Hematopoietic multipotent progenitor cell (in vitro differentiated cells): Measurements from ENCODE around the gene RHOG. TPM values are rescaled to one million over a fixed set of nuclear protein-coding genes. Genes with fewer than 3 reads are reported as not detected.

ENCODE experiments used
- DNase-seq, 3 donors: peaks; one replicate each; pipeline ENCODE4 v3.0.0-alpha.2; 2011 to 2015; ENCODE audit warnings: low read depth in 2 of 3, low spot score in 2 of 3
- total RNA-seq: library from RNA; depleted of rRNA; stranded (reverse); fragments of >200 nt; gene quantifications from one replicate; pipeline ENCODE4 v1.2.3, GENCODE V29; 2012

Gene RHOG
- total RNA-seq, 1 donor, result 163 TPM

DNA sequence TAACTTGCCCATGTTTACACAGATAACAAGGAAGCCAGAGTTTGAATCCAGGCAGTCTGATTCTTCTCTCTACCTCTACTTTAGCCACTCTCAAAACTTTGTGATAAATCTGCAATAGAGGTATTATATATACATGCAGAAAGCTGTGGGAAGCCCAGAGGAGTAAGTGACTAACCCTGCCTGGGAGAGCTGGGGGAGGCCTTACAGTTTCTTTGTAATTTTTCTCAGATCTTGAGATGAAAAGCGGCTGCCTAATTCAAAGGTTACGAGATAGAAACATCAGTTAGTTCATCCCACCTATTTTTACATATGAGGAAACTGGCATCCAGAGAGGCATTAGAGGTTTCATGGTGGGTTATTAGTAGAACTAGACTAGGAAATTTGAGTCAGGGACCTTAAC lies 19.6 kb upstream of the RHOG start:
- no peak for DNase-seq

DNA sequence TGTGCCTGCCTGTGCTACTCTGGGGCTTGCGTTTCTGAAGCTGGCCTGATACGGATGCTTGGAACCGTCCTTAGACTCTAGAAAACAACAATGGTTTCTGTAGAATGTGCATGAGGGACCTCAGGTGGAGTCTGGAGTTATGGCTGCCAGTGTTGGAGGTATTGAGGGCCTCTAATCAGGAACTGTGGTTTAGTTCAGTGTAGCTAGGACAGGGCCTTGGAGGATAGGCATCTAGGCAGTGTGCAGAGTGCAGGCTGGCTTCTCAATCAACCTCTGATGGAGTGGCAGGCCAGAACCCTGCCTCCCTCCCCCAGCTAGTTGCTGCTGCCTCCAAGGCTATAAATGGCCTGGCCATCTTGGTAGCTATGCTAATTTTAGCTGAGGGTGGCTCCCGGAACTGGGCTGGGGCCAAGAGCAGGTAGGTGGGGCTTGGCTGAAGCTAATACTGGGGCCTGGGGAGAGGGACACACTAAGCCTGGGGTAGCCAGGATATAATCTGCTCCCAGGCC lies 18.7 kb upstream of the RHOG start:
- no peak for DNase-seq

DNA sequence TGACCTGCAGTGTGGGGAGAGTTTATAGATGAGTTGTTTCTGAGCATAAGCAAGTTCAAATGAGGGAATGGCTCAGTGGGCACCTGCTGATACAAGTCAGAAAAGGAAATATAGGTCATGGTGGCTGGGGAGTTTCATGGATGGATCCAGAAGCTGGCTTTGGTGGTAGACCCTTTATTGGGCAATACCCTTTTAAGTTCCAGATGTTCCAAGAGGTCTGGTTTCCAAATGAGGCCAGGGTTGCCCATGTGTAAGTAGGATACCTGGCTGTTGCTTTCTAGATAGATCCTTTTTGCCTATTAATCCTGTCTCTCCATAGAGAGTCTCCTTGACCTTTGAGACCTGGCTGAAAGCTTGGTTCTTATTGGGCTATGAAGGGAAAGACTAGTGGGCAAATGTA lies 16.9 kb upstream of the RHOG start:
- no peak for DNase-seq

DNA sequence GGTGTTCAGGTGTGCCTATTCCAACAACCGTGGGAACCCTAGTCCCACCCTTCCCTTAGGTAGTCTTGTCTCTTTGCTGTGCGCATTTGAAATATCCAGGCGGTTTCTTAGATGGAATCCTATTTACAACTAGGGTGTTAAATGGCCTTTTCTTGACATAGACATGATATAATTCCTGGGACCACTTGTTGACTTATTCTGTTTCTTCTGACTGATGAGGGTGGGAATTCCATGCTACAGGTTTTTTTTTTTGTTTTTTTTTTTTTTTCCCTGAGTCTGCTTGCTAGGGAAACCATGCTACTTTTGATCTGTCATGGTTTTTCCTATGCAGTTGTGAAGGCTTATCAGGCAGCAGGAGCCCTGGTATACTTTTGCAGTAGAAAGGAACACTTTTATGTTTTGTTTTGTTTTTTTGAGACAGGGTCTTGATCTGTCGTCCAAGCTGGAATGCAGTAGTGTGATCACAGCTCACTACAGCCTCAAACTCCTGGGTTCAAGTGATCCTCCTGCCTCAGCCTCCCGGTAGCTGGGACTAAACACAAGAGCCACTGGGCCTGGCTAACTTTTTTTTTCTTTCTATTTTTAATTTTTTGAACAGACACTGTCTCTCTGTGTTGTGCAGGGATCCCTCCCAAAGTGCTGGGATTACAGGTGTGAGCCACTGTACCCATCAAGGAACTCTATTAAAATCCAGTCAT lies 16.2 kb upstream of the RHOG start:
- DNase-seq, result no peak

DNA sequence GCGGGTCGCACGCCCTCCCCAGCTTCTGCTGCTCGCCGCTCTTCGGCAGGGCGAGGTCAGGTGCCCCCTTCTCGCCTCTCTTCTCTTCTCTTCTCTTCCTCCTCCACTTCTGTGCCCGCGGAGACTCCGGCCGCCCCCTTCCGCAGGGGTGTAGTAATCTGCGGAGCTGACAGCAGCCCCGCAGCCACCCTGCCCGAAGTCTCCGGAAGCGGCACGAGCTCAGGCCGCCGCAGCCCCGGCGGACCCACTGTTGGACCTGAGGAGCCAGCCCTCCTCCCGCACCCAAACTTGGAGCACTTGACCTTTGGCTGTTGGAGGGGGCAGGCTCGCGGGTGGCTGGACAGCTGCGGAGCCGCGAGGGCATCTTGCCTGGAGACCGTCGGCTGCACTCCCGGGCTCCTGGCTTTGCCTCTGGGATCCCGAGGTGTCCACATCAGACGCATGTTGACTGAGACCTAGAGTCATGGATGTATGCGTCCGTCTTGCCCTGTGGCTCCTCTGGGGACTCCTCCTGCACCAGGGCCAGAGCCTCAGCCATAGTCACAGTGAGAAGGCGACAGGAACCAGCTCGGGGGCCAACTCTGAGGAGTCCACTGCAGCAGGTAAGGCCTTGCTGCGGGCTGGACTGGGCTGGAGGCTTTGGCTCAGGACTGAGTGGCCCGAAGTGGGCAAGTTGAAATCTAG lies 15.2 kb upstream of the RHOG start:
- peak in 2 of 3 donors; percentile 56 to 66 for DNase-seq

DNA sequence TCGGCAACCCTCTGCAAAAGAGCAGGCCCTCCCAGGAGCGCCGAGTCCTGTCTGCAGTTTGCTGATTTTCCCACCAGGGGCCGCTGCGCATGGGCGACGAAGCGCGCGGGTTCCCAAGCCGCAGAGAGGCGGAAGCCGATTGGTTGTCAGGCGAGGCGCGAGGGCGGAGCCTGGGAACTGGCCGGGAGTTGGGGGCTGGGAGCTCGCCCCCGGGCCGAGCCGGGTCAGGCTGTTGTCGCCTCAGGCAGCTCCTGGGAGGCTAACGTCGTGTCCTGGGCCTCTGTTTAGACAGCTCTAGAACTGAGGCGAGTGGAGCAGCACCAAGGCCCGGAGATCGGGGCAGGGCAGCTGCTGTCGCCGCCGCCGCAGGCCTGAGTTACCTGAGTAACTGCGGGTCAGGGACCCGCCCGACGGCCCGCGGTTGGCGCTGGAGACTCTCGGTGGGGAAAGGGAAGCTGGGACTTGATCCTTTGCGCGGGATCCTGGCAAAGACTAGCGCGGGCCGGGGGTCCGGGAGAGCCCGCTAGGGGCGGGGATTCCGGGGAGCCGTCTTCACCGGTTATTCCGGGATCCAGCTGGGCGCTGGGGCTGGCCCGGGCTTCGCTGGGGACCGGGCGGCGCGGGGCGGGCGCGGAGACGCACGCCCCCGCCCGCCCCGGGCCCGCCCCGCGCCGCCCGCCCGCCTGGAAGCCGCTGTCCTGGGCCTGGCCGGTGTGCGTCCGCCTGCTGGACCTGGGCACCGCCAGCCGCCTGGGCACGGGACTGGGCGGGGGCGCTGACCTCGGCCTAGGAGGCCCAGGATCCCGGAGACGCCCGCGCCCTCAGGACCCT lies 14.4 kb upstream of the RHOG start, which contains the start of gene STIM1:
Gene STIM1 (plus strand): TSS at position 688 of the 831 bp plus-strand sequence. CDS start 607 bp downstream, outside the sequence.
- DNase-seq, result peak; percentile 89 to 98 (median 95)

DNA sequence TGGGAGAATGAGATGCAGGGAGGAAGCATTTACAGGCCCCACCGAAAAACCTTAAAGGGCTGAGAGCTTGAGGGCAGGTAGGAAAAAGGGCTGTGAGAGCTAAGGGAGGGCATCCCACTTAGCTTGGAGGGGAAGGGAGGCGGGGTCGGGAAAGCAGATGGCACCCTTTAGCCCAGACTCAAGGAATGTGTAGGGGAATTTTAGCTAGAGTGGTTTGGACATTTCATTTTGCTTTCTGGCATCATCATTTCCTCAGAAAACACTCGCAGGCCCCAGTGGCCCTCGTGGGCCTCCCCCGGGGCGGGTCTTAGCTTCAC lies 13.9 kb upstream of the RHOG start:
- no peak for DNase-seq

DNA sequence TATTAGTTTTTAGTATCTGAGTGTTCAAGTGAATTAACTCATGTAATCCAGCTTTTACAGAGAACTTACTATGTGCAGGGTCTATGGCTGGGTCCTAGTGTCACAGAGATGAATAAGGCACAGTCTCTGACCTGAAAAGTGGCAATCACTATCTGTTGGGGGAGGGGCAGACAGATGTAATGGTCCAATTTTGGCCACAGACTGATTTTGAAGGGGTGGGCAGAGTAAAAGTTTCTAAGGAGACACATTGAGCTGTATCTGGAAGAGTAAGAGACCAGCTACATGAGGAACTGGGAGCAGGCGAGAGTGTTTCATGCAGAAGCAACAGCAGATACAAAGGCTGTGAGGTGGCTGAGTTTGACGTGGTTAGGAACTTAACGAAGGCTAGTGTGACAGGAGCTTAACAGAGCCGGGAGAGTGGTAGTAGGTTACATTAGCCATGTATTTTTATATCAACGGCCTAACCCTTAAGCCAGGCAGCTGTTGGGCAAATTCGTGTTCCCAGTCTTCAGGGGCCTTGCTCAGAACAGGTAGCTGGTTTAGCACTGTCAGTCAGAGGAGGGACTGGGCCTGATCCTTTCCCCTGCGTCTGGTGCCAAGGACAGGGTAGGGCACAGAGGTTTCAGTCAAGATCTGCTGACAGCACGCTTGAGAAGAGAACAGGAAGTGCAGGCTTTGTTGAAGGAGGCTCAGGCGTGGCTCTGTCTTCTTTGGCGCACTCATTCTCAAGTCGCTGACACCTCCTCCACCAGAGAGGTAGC lies 13.3 kb upstream of the RHOG start:
- DNase-seq, result peak in 2 of 3 donors; percentile 68 to 75

DNA sequence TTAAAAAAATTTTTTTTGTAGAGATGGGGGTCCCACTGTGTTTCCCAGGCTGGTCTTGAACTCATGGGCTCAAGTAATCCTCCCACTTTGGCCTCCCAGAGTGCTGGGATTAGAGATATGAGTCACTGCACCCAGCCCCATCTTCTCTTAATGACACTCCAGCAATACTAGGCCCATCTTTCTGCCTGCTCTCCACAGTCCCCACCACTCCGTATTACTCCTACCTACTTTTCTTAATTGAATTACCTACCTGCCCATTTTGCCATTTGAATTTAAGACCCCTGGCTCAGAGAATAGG lies 12.7 kb upstream of the RHOG start:
- no peak for DNase-seq

DNA sequence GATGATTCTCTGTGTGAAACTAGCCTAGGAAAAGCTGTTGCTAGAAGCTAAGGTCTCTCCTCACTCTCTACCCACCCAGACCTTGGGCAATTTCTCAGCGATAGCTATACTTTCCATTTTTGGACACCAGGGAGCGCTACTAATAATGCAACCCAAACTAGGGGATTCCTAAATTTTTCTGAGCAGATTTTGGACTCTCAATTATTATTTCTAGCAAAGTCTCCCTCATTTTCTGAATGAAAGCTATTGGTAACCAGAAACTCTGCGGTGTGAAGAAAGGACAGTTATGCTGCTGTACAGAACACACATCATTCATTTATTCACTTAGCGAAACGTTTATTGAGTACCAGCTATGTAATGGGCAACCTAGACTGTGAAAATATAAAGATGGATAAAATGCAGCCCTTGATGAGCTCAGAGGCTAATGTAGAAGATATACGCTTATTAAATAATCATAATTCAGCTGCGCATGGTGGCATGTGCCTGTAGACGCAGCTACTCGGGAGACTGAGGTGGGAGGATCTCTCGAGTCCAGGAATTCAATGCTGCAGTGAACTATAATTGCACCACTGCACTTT lies 8.6 kb upstream of the RHOG start:
- peak in 2 of 3 donors; percentile 55 to 83 for DNase-seq

DNA sequence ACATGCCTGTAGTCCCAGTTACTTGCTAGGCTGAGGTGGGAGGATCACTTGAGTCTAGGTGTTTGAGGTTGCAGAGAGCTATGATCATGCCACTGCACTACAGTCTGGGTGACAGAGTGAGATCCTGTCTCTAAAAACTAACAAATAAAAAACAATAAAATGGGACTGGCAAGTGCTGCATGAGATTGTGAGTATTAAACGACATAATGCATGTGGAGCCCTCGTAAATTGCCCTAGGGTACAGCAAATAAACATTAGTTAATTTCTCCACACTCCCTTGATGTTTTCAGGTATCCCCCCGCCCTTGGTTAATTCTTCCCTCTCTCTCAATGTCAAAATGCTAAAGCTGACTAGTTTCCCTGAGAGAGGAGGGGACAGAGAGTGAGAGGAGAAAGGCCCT lies 4.9 kb upstream of the RHOG start:
- DNase-seq, result no peak

DNA sequence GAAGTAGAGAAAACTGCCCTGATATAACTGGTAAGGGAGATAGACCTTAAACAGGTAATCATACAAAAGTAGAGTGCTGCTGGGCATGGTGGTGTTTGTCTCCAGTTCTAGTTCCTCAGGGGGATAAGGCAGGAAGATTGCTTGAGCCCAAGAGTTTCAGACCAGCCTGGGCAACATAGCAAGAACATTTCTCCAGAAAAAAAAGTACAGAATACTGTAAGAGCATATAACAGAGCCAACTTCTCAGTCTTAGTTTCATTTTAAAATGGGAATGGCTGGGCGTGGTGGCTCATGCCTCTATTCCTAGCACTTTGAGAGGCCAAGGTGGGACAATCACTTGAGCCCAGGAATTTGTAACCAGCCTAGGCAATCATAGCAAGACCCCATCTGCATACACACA lies 4.5 kb upstream of the RHOG start:
- no peak for DNase-seq

DNA sequence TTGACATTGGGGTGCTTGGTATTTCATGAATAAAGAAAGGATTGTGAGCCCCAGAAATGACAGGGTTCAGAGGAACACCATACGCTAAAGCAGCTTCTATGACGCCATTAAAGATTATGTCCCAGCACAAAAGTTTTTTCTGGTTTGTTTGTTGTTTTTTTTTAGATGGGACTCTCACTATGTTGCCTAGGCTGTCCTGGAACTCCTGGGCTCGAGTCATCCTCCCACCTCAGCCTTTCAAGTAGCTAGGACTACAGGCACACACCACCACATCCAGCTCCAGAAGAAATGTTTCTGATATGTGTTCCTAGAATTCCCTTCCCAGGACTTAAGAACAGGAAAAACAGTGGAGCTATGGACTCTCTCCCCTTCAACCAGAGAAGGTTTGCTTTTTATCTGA lies 2.6 kb upstream of the RHOG start:
- no peak for DNase-seq

DNA sequence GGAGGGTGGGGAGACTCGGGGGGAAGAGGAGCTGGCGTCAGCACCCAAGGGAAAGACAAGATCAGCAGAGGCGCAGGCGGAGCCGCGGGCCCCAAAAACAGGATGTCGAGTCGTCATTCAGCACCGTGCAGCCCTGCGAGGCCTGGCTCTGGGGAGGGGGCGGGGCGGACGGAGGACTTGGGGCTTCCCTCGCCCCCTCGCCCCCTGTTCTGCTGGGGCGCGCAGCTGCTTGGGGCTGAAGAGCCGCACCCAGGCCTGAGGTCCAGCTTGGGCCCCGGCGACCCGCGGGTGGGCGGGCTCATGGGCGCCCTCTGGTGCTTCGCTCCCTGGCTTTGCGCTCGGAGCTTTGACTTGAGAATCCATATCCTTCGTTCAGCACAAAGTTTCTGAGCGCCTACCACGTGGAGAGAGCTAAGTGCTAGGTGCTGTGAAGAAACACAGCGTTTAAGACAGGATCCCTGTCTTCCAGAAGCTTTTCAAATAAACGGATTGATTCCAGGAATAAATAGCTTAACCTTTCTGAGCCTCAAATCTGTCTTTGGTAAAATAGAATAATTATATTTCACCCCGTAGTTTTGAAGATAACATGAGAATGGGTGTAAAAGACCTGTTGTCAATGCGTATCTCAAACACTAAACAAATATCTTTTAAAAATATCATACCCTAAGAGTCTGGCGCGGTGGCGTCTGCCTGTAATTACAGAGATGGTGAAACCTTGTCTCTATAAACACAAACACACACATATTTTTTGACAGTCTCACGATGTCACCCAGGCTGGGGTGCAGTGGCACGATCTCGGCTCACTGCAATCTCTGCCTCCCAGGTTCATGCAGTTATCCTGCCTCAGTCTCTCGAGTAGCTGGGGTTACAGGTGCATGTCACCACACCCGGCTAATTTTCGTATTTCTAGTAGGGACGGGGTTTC lies 929 bp upstream of the RHOG start:
- peak; percentile 85 to 97 (median 96) for DNase-seq

DNA sequence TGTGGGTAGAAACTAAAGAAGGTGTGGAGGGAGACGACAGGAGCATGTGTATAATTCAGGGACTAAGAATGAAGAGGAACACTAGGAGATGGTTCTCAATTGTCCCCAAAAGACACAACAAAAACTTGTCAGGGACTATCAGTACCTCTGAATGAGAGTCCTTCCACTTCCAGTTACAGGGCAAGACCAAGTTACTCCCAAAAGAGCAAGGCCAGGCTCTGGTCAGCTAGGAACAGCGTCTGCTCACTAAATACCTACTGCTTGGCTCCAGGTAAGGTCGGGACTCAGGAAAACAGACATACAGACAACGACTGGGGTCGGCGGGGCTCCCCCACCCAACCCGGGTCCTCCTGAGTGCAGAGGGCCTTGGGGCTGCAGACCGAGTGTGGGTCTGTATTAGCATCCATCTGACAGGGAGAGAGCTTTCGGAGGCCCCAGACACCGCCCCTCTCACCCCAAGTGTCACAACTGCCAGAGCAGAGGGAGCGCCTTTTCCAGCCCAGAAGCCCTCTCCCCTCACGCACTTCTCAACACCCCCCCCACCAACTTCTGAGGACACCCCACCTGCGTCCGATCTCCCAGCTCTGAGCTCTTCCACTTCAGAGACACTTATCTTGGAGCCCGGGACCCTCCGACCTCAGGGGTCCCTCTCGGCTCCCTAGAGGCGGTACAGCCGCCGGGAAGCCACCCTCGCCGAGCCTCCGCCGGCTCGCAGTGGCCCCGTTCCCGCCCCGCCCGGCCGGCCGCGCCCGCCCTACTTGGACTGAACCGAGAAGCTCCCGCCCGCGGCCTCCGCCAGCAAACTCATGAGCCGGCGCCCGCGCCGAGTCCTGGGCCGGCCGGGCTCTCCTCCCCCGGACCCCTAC lies 522 bp downstream of the RHOG start:
- DNase-seq, result peak in 1 of 3 donors; percentile 43

DNA sequence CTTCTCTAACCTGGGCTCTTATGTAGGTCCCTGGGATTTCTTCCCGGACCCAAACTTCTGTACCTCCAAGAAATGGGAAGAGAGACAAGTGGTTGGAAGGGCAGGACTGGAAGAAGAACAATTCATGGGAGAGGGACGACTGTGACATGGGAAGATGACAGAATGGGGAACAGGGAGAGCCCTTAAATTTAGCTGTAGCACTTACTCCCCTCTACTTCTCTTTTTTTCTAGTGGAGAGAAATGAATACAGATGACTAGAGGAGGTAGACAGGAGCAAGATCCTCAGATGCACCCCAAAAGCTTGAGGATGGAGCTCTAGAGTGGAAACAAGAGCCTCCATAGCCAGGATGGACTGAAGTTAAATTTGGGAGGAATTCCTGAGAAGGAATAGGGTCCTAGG lies 2.3 kb downstream of the RHOG start:
- no peak for DNase-seq

DNA sequence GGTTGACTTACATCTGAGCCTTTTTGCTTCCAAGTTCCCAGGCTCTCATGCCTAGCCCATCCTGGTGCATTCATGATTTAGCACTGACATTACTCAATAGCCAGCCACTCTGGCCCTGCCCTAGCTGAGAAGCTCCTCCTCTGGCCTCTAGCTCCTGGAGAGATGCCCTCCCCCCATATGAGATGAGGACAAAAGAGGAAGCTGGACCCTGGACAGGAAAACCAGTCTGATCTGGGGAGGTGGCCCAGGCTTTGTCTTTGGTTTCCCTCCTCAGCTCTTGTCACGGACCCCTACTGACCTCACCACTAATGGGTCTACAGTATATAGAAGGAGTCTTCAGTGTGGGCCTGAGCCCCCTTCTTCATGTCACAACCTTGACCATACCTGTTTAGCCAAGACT lies 3.0 kb downstream of the RHOG start:
- DNase-seq, result peak in 2 of 3 donors; percentile 53 to 74

DNA sequence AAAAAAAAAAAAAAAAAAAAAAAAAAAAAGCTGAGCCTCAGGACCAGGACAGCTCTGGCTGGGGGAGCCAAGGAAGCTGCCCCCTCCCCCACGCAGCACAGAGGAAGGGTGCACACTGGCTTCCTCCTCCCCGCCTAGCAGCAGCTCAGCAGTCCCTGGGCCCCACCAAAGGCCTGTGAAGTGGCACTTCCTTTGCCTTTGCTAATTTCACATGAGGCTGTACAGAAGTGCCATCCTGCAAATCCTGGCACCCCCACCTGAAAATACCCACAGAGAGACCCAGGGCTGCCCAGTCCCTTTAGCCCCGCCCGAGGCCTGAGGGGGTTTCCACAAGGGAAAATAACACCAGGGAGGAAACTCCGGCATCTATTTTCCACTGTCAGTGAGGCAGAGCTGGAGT lies 3.9 kb downstream of the RHOG start:
- no peak for DNase-seq

DNA sequence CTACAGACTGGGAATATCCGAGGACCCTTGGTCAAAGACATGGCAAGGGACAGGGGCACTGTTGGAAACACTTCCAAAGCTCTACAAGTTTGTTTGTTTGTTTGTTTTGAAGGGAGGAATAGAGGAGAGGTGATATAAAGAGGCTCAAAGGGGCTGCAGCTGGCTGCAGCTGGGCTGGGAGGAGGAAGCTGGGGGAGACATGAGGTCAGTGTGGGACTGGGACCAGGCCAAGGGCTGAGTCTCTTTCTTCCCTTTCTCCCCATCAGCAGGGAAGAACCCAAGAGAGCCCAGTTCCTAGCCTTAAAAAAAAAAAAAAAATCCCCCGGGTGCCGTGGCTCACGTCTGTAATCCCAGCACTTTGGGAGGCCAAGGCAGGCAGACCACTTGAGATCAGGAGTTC lies 5.0 kb downstream of the RHOG start:
- no peak for DNase-seq
